ENCODE data around the gene KCNH6.

KCNH6 gene

DNA sequence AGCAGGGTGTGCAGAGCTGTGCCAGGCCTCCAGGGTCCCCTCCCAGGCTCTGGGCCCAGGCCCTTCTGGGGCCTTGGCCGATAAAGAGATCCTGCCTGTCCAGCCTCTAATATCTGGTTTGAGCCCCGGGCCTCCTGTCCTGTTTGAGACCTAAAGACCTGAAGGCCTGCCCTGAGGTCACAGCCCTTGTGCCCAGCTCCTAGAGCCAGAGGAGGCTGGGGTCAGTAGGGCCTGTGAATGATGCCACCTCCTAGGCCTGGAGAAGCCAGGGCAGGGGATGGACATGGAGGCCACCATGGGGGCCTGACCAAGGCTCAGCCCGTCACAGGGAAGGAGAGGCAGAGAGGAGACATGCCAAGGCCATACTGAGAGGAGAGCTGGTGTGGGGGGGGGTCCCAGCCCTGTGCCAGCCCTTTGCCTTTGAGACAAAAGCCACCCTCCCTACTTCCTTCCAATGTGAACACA, 7.4 kb downstream of the KCNH6 start:
- no peaks in the 10 kb centered on the region for H3K27me3 Mint-ChIP-seq (ENCODE audit: low read depth)
- H3K36me3 Mint-ChIP-seq (ENCODE audit: low read depth) = no peaks in the 10 kb centered on the region
- no peaks in the 10 kb centered on the region for H3K4me1 Mint-ChIP-seq (ENCODE audit: low read depth)
- H3K9me3 Mint-ChIP-seq = no peaks in the 10 kb centered on the region
- H3K4me3 Mint-ChIP-seq = no peak overlapping the region
- no peak overlapping the region for H3K27ac Mint-ChIP-seq

DNA sequence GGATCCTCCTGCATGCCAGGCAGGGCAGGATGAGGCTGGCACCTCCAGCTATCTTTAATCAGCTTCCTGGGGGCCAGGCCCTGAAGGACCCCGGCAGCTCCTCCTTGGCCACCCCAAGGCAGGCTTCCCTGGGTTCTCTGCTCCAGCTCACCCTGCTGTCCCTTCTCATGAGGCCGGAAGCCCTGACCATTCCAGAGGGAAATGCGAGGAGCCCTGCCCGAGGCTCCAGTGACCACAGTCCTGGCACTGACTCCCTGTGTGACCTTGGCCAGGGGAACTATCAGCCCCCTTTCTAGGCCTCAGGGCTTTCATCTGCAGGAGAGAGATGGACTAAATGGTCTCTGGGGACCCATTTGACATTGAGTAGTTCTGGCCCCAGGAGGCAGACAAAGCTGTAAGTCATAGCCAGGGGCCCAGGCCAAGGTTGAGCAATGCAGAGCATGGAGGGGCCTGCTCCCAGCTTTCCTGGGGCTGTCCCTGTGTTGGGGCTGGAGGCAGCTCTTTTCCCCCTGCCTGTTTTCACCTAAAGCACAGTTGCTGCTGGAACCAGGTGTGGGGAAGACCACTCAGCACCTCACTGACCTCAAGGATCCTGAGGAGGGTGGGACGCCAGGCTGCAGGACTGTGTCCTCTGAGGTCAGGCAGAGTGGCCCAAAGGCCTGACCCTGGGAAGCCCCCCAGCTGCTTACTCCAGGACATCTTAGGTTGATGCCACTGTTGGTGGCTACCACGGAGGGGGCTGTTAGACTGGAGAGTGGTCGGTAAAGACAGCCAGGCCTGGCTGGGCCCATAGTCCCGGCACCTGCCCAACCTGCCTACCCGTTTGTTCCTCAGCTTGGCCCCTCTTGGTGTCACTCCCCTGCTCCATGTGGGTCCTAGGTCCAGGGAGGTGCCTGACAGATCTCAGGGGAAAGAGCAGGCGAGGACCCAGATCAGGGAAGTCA, 8.1 kb downstream of the KCNH6 start:
- H3K27me3 Mint-ChIP-seq (ENCODE audit: low read depth) = no peaks in the 10 kb centered on the region
- H3K9me3 Mint-ChIP-seq = no peaks in the 10 kb centered on the region
- H3K27ac Mint-ChIP-seq = no peak overlapping the region
- no peaks in the 10 kb centered on the region for H3K4me1 Mint-ChIP-seq (ENCODE audit: low read depth)
- H3K36me3 Mint-ChIP-seq (ENCODE audit: low read depth) = no peaks in the 10 kb centered on the region
- H3K4me3 Mint-ChIP-seq = no peak overlapping the region

DNA sequence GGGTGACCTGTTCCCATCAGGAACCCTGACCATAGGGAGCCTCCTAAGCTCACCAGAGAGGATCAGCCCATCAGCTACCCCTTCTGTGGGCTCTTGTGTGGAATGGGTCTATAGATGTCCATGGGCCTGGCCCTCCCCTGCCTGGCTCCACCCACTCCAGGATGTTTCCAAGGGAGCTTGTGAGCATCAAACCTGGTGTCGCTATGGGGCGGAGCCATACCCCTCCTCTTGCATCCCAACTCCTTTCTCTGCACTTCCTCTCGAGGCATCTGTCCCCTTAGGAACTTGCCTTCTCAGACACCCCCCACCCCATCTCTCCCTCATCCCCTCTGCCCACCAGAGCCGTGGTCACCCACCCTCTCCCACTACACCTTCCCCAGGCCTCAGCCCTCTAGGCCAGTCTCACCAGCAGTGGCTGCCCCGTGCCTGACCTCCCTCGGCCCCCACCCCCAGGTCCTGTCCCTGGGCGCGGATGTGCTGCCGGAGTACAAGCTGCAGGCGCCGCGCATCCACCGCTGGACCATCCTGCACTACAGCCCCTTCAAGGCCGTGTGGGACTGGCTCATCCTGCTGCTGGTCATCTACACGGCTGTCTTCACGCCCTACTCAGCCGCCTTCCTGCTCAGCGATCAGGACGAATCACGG, 10.4 kb downstream of the KCNH6 start:
- no peaks in the 10 kb centered on the region for H3K4me1 Mint-ChIP-seq (ENCODE audit: low read depth)
- H3K27ac Mint-ChIP-seq = no peak overlapping the region
- no peaks in the 10 kb centered on the region for H3K36me3 Mint-ChIP-seq (ENCODE audit: low read depth)
- no peak overlapping the region for H3K4me3 Mint-ChIP-seq
- H3K27me3 Mint-ChIP-seq (ENCODE audit: low read depth) = peaks cover 14% of the 10 kb centered on the region
- no peaks in the 10 kb centered on the region for H3K9me3 Mint-ChIP-seq

DNA sequence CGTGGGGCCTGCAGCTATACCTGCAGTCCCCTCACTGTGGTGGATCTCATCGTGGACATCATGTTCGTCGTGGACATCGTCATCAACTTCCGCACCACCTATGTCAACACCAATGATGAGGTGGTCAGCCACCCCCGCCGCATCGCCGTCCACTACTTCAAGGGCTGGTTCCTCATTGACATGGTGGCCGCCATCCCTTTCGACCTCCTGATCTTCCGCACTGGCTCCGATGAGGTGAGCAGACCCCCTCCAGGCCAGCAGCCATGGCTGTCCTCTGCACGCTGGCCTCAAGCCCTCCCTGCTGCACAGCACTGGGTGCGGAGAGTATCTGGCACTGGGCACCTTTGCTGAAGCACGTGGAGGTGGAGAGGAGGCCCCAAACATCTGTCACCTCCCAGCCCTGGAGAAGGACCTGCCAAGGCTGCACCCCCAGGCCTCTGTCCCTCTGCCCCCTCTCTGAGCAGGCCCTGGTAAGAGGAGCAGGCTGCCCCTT, 11.0 kb downstream of the KCNH6 start:
- no peaks in the 10 kb centered on the region for H3K9me3 Mint-ChIP-seq
- no peaks in the 10 kb centered on the region for H3K36me3 Mint-ChIP-seq (ENCODE audit: low read depth)
- no peak overlapping the region for H3K27ac Mint-ChIP-seq
- no peaks in the 10 kb centered on the region for H3K4me1 Mint-ChIP-seq (ENCODE audit: low read depth)
- H3K4me3 Mint-ChIP-seq = no peak overlapping the region
- H3K27me3 Mint-ChIP-seq (ENCODE audit: low read depth) = peaks cover 20% of the 10 kb centered on the region

DNA sequence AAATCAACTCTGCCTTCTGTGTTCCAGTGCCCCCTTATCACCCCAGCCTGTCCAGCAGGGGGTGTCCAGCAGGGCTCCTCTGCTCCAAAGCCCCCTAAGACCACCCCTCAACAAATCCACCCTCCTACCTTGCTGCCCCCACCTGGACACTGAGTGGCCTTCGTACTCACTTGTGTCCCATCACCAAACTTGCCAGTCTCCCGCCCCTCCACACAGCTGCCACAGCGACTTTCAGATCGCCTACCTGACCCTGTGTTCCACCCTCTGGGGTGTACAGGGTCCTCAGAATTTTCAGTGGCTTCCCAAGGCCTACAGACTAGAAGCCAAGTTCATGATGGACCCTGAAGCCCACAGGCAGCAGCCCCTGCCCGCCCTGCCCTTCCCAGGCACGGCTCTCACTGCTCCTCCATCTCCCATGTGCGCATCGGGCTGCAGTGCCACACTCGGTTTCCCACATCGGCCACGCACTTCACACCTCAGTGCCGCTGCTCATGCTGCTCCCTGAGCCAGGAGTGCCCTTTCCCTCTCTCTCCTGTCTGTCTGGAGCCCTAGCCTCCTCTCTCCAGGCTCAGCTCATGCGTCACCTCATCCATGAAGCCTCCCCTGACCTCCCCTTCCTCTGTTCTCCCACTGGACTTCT, 11.8 kb downstream of the KCNH6 start:
- Mint-ChIP-seq H3K27me3 (ENCODE audit: low read depth) (peaks cover 28% of the 10 kb centered on the region), H3K9me3 (no peaks in the 10 kb centered on the region), H3K4me3 (no peak overlapping the region), H3K36me3 (ENCODE audit: low read depth) (no peaks in the 10 kb centered on the region), H3K27ac (no peak overlapping the region), H3K4me1 (ENCODE audit: low read depth) (no peaks in the 10 kb centered on the region)

DNA sequence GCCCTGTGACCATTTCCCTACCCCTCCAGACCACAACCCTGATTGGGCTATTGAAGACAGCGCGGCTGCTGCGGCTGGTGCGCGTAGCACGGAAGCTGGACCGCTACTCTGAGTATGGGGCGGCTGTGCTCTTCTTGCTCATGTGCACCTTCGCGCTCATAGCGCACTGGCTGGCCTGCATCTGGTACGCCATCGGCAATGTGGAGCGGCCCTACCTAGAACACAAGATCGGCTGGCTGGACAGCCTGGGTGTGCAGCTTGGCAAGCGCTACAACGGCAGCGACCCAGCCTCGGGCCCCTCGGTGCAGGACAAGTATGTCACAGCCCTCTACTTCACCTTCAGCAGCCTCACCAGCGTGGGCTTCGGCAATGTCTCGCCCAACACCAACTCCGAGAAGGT, 12.5 kb downstream of the KCNH6 start:
- no peaks in the 10 kb centered on the region for H3K36me3 Mint-ChIP-seq (ENCODE audit: low read depth)
- peaks cover 29% of the 10 kb centered on the region for H3K27me3 Mint-ChIP-seq (ENCODE audit: low read depth)
- H3K27ac Mint-ChIP-seq = no peak overlapping the region
- no peaks in the 10 kb centered on the region for H3K4me1 Mint-ChIP-seq (ENCODE audit: low read depth)
- no peaks in the 10 kb centered on the region for H3K9me3 Mint-ChIP-seq
- H3K4me3 Mint-ChIP-seq = no peak overlapping the region

DNA sequence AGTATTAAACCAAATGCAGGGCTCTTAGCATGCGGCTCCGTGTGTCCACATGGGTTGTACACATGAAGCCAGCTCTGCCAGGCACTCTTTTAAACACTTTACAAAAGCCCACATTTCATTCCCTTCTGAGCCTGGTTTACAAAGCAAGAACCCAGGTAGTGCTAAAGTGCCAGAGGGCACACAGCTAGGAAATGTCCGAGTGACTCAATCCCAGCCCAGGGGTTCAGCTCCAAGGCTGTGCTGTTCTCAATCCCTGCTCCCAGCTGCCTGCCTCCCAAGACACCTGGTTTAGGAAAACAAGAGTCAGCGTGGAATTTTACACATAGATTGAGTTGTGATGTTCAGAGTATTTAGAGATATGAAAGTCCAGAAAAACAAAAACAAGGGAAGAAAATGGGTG, 13.8 kb downstream of the KCNH6 start:
- no peaks in the 10 kb centered on the region for H3K9me3 Mint-ChIP-seq
- no peaks in the 10 kb centered on the region for H3K4me1 Mint-ChIP-seq (ENCODE audit: low read depth)
- no peak overlapping the region for H3K27ac Mint-ChIP-seq
- H3K4me3 Mint-ChIP-seq = no peak overlapping the region
- H3K27me3 Mint-ChIP-seq (ENCODE audit: low read depth) = peaks cover 34% of the 10 kb centered on the region
- H3K36me3 Mint-ChIP-seq (ENCODE audit: low read depth) = no peaks in the 10 kb centered on the region

DNA sequence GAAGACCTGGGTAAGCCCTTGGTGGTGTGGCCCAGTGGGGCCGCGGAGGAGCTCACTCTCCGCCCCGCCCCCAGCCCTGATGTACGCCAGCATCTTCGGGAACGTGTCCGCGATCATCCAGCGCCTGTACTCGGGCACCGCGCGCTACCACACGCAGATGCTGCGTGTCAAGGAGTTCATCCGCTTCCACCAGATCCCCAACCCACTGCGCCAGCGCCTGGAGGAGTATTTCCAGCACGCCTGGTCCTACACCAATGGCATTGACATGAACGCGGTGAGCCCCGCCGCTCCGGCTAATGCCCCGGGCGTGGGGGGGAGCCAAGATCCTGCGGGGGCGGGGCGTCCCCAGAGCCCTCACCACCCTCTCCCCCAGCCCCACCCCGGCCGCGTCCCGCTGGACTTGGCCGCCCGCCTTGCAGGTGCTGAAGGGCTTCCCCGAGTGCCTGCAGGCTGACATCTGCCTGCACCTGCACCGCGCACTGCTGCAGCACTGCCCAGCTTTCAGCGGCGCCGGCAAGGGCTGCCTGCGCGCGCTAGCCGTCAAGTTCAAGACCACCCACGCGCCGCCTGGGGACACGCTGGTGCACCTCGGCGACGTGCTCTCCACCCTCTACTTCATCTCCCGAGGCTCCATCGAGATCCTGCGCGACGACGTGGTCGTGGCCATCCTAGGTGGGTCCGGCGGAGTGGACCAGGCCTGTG, 15.0 kb downstream of the KCNH6 start:
- H3K36me3 Mint-ChIP-seq (ENCODE audit: low read depth) = no peaks in the 10 kb centered on the region
- H3K27ac Mint-ChIP-seq = no peak overlapping the region
- no peak overlapping the region for H3K4me3 Mint-ChIP-seq
- H3K4me1 Mint-ChIP-seq (ENCODE audit: low read depth) = no peaks in the 10 kb centered on the region
- peaks cover 34% of the 10 kb centered on the region for H3K27me3 Mint-ChIP-seq (ENCODE audit: low read depth)
- H3K9me3 Mint-ChIP-seq = no peaks in the 10 kb centered on the region

DNA sequence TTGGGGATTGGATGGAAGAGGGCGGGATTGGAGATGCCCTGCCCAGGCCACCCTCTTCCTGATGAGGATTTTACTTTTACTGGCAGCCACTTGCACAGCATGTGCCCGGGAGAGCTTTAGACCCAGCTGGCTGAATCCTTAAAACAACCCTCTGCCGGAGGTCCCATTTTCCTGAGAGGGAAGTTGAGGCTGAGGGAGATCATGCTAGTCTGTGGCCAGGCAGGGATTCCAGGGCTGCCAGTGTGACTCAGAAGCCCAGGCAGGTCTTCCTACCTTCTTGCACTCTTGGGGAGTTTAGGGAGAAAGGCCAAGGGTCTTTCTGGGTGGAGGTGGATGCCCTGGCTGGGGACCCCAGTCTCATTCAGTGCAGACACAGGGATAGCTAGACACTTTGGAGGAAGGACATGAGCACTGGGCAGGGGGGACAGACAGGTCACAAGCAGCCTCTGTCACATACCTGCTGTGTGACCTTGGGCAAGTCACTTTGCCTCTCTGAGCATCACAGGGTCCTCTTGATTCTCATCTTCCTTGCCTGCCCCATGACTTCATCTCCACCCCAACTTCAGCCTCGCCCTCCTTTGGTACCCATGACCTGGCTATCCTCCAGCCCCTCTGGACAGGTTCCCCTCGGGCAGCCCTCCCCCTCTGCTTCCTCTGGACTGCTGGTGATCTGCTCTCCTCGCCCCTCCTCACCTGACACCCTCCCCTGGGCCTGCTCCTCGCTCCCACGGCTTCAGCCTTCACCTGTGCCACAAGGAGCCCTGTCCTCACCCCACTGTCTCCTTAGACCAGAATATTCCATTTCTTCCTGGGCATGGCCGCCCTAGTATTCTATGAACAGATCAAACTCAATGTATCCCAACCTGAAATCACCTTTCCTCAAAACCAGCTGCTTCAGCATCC, 15.8 kb downstream of the KCNH6 start:
- H3K4me1 Mint-ChIP-seq (ENCODE audit: low read depth) = no peaks in the 10 kb centered on the region
- no peaks in the 10 kb centered on the region for H3K36me3 Mint-ChIP-seq (ENCODE audit: low read depth)
- no peak overlapping the region for H3K27ac Mint-ChIP-seq
- peaks cover 34% of the 10 kb centered on the region for H3K27me3 Mint-ChIP-seq (ENCODE audit: low read depth)
- no peak overlapping the region for H3K4me3 Mint-ChIP-seq
- no peaks in the 10 kb centered on the region for H3K9me3 Mint-ChIP-seq

DNA sequence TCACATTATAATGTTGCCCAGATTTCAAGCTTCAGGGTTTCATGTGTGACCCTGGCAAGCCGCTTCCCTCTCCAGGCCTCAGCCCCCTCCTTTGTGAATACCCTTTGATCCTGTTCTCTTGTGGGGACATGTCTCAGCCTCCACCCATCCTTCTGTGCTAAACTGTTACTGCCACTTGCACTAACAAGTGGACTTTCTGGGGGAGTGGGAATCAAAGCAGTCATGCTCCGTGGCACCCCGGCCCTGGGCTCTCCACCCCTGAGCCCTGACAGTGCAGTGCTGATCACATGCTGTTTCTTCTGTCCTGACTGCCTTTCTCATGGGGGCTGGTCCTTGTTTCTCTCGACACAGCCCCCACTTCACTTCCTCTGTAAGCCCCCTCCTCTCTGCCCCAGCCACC, 17.4 kb downstream of the KCNH6 start:
- Mint-ChIP-seq H3K36me3 (ENCODE audit: low read depth) (no peaks in the 10 kb centered on the region), H3K9me3 (no peaks in the 10 kb centered on the region), H3K4me1 (ENCODE audit: low read depth) (no peaks in the 10 kb centered on the region), H3K27me3 (ENCODE audit: low read depth) (peaks cover 34% of the 10 kb centered on the region), H3K27ac (no peak overlapping the region), H3K4me3 (no peak overlapping the region)

DNA sequence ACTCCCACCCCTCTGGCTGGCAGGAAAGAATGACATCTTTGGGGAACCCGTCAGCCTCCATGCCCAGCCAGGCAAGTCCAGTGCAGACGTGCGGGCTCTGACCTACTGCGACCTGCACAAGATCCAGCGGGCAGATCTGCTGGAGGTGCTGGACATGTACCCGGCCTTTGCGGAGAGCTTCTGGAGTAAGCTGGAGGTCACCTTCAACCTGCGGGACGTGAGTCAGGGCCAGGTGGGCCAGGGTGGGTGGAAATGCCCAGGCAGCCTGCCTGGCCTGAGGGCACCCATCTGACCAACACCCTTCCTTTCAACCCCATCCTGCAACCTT, 19.0 kb downstream of the KCNH6 start:
- no peaks in the 10 kb centered on the region for H3K9me3 Mint-ChIP-seq
- H3K4me1 Mint-ChIP-seq (ENCODE audit: low read depth) = no peaks in the 10 kb centered on the region
- no peaks in the 10 kb centered on the region for H3K36me3 Mint-ChIP-seq (ENCODE audit: low read depth)
- no peak overlapping the region for H3K4me3 Mint-ChIP-seq
- peaks cover 31% of the 10 kb centered on the region for H3K27me3 Mint-ChIP-seq (ENCODE audit: low read depth)
- H3K27ac Mint-ChIP-seq = no peak overlapping the region

DNA sequence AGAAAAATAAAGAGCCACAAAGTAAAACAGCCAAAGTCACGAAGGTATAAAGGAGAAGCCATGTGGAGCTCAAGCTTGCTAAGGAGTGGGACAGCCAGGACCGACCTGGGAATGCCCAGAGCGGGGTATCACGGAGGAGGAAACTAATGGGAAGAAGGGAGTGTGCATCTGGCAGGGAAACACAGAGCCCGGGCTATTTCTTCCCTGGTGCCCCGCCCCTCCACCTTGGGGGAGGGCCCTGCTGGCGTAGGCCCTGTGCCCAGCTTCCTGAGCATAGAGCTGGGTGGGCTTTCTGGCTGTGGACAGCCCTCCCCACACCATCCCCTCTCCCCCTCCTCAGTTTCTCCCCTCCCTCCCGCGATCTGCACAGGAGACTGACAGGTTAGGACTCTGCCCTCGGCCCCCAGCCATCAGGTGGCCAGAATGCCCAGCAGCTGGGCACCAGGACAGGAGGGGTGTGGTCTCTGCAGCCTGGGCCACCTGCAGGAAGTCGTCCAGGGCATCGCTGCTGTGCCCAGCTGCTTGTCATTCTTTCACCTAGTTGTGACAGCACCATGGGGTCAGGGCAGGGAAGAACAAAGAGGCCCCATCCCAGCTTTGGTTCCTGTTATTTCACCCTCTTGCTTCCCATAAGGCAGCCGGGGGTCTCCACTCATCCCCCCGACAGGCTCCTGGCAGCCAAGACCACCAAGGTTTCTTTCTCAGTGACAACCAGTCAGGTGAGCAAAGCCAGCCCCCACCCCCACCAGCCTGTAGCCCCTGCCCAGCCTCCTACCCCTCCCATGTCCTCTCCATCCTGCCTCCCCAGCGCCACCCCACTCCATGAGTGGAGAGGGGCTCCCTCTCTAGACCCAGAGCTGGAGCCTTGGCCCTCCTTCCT, 20.0 kb downstream of the KCNH6 start:
- H3K9me3 Mint-ChIP-seq = no peaks in the 10 kb centered on the region
- H3K4me1 Mint-ChIP-seq (ENCODE audit: low read depth) = no peaks in the 10 kb centered on the region
- H3K4me3 Mint-ChIP-seq = no peak overlapping the region
- no peak overlapping the region for H3K27ac Mint-ChIP-seq
- H3K27me3 Mint-ChIP-seq (ENCODE audit: low read depth) = peaks cover 23% of the 10 kb centered on the region
- no peaks in the 10 kb centered on the region for H3K36me3 Mint-ChIP-seq (ENCODE audit: low read depth)
